OCI-LY7 (cell line): ENCODE results near the gene IL24.

ENCODE experiments used
- EZH2phosphoT487 ChIP-seq: fragments of 200-600 bp; sonication (generic); IDR thresholded peaks from 2 replicates; pipeline ENCODE4 v1.6.1; 2018; ENCODE audit warnings: low read depth, borderline replicate concordance, mild to moderate bottlenecking, mixed run types, antibody characterized with exemption, low read length, moderate library complexity, mixed read lengths
- TF ChIP-seq, protein P1 (sequence below): fragments of 200-600 bp; sonication (generic); conservative IDR thresholded peaks from 2 replicates; pipeline ENCODE4 v1.5.1; 2014; ENCODE audit warnings: mild to moderate bottlenecking, antibody characterized with exemption, low read length, moderate library complexity, mixed read lengths

DNA sequence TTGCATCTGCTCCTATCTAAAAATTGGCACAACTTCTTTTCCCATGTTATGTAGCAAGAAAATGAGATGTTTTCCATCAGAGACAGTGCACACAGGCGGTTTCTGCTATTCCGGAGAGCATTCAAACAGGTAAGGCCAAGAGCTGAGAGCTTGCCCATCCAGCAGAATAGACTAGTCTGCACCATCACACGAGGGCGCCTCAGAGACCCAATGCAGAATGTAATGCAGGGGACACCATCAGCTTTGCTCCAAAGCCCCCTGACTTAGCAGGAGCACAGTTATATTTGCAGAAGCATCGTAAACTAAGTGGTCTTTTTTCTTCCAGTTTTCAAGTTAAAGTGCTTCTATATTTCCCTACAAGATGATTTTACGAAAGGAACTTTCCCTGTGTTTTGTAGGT lies 4.7 kb downstream of the IL24 start:
- TF ChIP-seq, protein P1, sequence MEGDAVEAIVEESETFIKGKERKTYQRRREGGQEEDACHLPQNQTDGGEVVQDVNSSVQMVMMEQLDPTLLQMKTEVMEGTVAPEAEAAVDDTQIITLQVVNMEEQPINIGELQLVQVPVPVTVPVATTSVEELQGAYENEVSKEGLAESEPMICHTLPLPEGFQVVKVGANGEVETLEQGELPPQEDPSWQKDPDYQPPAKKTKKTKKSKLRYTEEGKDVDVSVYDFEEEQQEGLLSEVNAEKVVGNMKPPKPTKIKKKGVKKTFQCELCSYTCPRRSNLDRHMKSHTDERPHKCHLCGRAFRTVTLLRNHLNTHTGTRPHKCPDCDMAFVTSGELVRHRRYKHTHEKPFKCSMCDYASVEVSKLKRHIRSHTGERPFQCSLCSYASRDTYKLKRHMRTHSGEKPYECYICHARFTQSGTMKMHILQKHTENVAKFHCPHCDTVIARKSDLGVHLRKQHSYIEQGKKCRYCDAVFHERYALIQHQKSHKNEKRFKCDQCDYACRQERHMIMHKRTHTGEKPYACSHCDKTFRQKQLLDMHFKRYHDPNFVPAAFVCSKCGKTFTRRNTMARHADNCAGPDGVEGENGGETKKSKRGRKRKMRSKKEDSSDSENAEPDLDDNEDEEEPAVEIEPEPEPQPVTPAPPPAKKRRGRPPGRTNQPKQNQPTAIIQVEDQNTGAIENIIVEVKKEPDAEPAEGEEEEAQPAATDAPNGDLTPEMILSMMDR: no peak
- TF ChIP-seq EZH2phosphoT487: no peak
